ENCODE results near the gene TNRC18. TPM values are rescaled to one million over a fixed set of nuclear protein-coding genes. Genes with fewer than 3 reads are reported as not detected.

Gene TNRC18
- total and polyA plus RNA-seq, 4 donors, result 33.4 to 117 (median 84.1) TPM

DNA sequence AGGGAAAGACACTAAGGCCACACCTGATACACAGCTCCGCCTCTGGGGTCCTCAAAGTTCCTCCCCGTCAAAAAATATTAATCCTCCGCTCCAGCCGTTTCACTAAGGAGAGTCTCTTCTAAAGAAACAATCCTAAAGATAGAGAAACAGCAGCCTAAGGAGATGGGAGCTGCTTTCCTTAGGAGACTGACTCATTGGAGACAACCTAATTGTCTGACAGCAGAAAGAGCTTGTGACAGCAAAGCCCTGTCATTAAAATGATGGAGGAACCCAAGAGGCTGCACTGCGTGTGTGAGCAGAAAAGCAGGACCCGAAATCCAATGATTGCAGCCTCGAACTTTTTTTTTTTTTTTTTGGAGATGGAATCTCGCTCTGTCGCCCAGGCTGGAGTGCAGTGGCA, 44.0 kb upstream of the TNRC18 start:
- Histone ChIP-seq H3K9me3 (ENCODE audit: control insufficient read depth in 4 of 4, insufficient read depth in 3 of 4, low read length in 3 of 4) (no peaks in the 10 kb centered on the region), H3K36me3 (ENCODE audit: control insufficient read depth in 4 of 4, insufficient read depth in 4 of 4, low read length in 4 of 4) (no peaks in the 10 kb centered on the region), H3K4me1 (ENCODE audit: control insufficient read depth in 5 of 5, insufficient read depth in 5 of 5, low read length in 5 of 5) (peaks cover 0 to 4% (median 0%) of the 10 kb centered on the region in 5 donors), H3K4me3 (no peak overlapping the region), H3K9ac (ENCODE audit: insufficient read depth in 1 of 2, low read length in 2 of 2) (no peak overlapping the region), H3K27ac (ENCODE audit: low read depth in 1 of 2, low read length in 1 of 2) (no peak overlapping the region), H3K27me3 (ENCODE audit: control insufficient read depth in 3 of 3, insufficient read depth in 3 of 3, low read length in 2 of 3) (no peaks in the 10 kb centered on the region)
- TF ChIP-seq, protein P1, sequence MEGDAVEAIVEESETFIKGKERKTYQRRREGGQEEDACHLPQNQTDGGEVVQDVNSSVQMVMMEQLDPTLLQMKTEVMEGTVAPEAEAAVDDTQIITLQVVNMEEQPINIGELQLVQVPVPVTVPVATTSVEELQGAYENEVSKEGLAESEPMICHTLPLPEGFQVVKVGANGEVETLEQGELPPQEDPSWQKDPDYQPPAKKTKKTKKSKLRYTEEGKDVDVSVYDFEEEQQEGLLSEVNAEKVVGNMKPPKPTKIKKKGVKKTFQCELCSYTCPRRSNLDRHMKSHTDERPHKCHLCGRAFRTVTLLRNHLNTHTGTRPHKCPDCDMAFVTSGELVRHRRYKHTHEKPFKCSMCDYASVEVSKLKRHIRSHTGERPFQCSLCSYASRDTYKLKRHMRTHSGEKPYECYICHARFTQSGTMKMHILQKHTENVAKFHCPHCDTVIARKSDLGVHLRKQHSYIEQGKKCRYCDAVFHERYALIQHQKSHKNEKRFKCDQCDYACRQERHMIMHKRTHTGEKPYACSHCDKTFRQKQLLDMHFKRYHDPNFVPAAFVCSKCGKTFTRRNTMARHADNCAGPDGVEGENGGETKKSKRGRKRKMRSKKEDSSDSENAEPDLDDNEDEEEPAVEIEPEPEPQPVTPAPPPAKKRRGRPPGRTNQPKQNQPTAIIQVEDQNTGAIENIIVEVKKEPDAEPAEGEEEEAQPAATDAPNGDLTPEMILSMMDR (IDR thresholded peaks at IDR 0.05; ENCODE audit: control extremely low read depth, extremely low read depth), result no peak
- DNase-seq (no peak), ATAC-seq (ENCODE audit: insufficient read depth, low FRiP score) (no peak)
- WGBS, 2 donors, result 88 to 89% methylated on average over 7 to 9 of the region's 9 CpGs

DNA sequence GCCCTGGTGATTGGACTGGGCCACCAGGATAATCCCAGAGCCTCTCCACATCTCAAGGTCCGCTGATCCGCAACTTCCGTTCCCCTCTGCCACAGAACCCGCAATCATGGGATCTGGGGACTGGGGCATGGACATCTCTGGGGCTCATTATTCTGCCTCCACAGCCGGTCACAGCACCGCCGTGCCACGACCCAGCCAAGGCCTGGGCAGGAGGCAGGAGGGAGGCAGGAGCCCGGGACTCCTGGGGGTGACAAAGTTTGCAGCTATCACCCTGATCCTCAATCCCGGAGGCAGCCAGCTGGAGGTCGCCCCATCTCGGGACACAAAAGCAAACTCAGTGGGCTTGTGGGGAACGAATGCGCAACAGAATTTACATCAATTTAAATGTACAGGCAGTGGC, 42.9 kb upstream of the TNRC18 start:
- H3K4me3 ChIP-seq, result no peak overlapping the region
- no peak overlapping the region for H3K9ac ChIP-seq (ENCODE audit: insufficient read depth in 1 of 2, low read length in 2 of 2)
- 78 to 96% methylated on average over 14 of the region's 14 CpGs for WGBS, 2 donors
- peaks cover 0 to 4% (median 0%) of the 10 kb centered on the region in 5 donors for H3K4me1 ChIP-seq (ENCODE audit: control insufficient read depth in 5 of 5, insufficient read depth in 5 of 5, low read length in 5 of 5)
- H3K9me3 ChIP-seq (ENCODE audit: control insufficient read depth in 4 of 4, insufficient read depth in 3 of 4, low read length in 3 of 4), result no peaks in the 10 kb centered on the region
- H3K27ac ChIP-seq (ENCODE audit: low read depth in 1 of 2, low read length in 1 of 2), result no peak overlapping the region
- no peaks in the 10 kb centered on the region for H3K36me3 ChIP-seq (ENCODE audit: control insufficient read depth in 4 of 4, insufficient read depth in 4 of 4, low read length in 4 of 4)
- ATAC-seq (ENCODE audit: insufficient read depth, low FRiP score) (no peak), DNase-seq (no peak)
- TF ChIP-seq, protein P1 (IDR thresholded peaks at IDR 0.05; ENCODE audit: control extremely low read depth, extremely low read depth), result no peak
- H3K27me3 ChIP-seq (ENCODE audit: control insufficient read depth in 3 of 3, insufficient read depth in 3 of 3, low read length in 2 of 3), result no peaks in the 10 kb centered on the region

DNA sequence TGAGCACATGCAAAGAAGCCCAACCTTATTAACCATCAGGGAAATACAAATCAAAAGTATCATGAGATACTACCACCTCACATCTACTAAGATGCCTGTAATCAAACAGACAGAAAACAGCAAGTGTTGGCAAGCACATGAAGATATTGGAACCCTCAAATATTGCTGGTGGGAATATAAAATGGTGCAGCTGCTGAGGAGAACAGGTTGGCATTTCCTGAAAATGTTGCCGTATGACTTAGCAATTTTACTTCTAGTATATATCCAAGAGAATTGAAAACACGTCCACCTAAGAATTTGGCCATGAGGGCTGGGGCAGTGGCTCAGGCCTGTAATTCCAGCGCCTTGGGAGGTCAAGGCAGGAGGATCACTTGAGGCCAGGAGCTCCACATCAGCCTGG, 39.4 kb upstream of the TNRC18 start:
- TF ChIP-seq, protein P1 (IDR thresholded peaks at IDR 0.05; ENCODE audit: control extremely low read depth, extremely low read depth), result no peak
- no peak overlapping the region for H3K4me3 ChIP-seq
- H3K27ac ChIP-seq (ENCODE audit: low read depth in 1 of 2, low read length in 1 of 2), result no peak overlapping the region
- no peak for DNase-seq
- H3K9ac ChIP-seq (ENCODE audit: insufficient read depth in 1 of 2, low read length in 2 of 2), result no peak overlapping the region
- no peaks in the 10 kb centered on the region for H3K27me3 ChIP-seq (ENCODE audit: control insufficient read depth in 3 of 3, insufficient read depth in 3 of 3, low read length in 2 of 3)
- no peak for ATAC-seq (ENCODE audit: insufficient read depth, low FRiP score)
- no peaks in the 10 kb centered on the region for H3K9me3 ChIP-seq (ENCODE audit: control insufficient read depth in 4 of 4, insufficient read depth in 3 of 4, low read length in 3 of 4)
- WGBS, 2 donors, result 63 to 72% methylated on average over 3 of the region's 3 CpGs
- H3K36me3 ChIP-seq (ENCODE audit: control insufficient read depth in 4 of 4, insufficient read depth in 4 of 4, low read length in 4 of 4), result no peaks in the 10 kb centered on the region
- H3K4me1 ChIP-seq (ENCODE audit: control insufficient read depth in 5 of 5, insufficient read depth in 5 of 5, low read length in 5 of 5), result peaks cover 0 to 4% (median 0%) of the 10 kb centered on the region in 5 donors

DNA sequence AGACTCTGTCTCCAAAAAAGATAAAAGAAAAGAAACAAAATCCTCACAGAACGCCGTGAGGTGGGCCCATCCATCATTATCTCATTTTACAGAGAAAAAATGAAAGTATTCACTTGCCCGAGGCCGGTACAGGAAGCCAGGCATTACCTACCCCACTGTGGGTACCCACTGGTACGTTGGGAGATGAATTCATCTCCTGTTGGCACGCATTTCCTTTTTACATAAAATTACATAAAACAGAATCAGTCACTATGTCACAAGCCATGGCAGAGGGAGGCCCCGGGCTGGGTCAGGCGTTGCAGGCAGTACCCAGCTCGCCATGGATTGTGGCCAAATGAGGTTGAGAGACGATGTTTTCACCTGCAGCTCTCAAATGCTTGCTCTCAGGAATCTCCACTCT, 38.6 kb upstream of the TNRC18 start:
- Histone ChIP-seq H3K9ac (ENCODE audit: insufficient read depth in 1 of 2, low read length in 2 of 2) (no peak overlapping the region), H3K9me3 (ENCODE audit: control insufficient read depth in 4 of 4, insufficient read depth in 3 of 4, low read length in 3 of 4) (no peaks in the 10 kb centered on the region), H3K4me1 (ENCODE audit: control insufficient read depth in 5 of 5, insufficient read depth in 5 of 5, low read length in 5 of 5) (peaks cover 0 to 5% (median 3%) of the 10 kb centered on the region in 5 donors), H3K27me3 (ENCODE audit: control insufficient read depth in 3 of 3, insufficient read depth in 3 of 3, low read length in 2 of 3) (no peaks in the 10 kb centered on the region), H3K27ac (ENCODE audit: low read depth in 1 of 2, low read length in 1 of 2) (no peak overlapping the region), H3K4me3 (no peak overlapping the region), H3K36me3 (ENCODE audit: control insufficient read depth in 4 of 4, insufficient read depth in 4 of 4, low read length in 4 of 4) (no peaks in the 10 kb centered on the region)
- WGBS, 2 donors, result 32 to 69% methylated on average over 10 of the region's 10 CpGs
- TF ChIP-seq, protein P1 (IDR thresholded peaks at IDR 0.05; ENCODE audit: control extremely low read depth, extremely low read depth), result no peak
- ATAC-seq (ENCODE audit: insufficient read depth, low FRiP score) (no peak), DNase-seq (no peak)

Measured in lung (tissue), 12 donors.